ENCODE data around the gene CERS6. TPM values are rescaled to one million over a fixed set of nuclear protein-coding genes. Genes with fewer than 3 reads are reported as not detected.

CERS6 gene
- total RNA-seq, 1 experiment from 2014 or later, result 37.6 TPM

GRCh38 chr2:168604252-168604651 lies 148.2 kb downstream of the CERS6 start:
- Histone ChIP-seq H3K4me3 (no peak overlapping the region), H3K27ac (no peak overlapping the region)
- no peak for DNase-seq

GRCh38 chr2:168607992-168608391 lies 151.9 kb downstream of the CERS6 start:
- DNase-seq, result no peak
- no peak overlapping the region for H3K27ac ChIP-seq
- H3K36me3 ChIP-seq, result no peaks in the 10 kb centered on the region
- H3K4me3 ChIP-seq, result no peak overlapping the region
- H3K4me1 ChIP-seq, result no peaks in the 10 kb centered on the region
- H3K9me3 ChIP-seq (replicated peaks), result no peaks in the 10 kb centered on the region; the same call in 1 of the 2 replicates
- no peaks in the 10 kb centered on the region for H3K27me3 ChIP-seq

More at GRCh38 chr2:168604252-168604651, 148.2 kb downstream of the CERS6 start:
- Histone ChIP-seq H3K4me1 (peaks cover 8% of the 10 kb centered on the region), H3K36me3 (no peaks in the 10 kb centered on the region), H3K9me3 (replicated peaks) (no peaks in the 10 kb centered on the region; the same call in 1 of the 2 replicates), H3K27me3 (no peaks in the 10 kb centered on the region)

- Histone ChIP-seq H3K4me1 (no peaks in the 10 kb centered on the region), H3K27ac (no peak overlapping the region), H3K36me3 (no peaks in the 10 kb centered on the region), H3K9me3 (replicated peaks) (no peaks in the 10 kb centered on the region; the same call in 1 of the 2 replicates), H3K4me3 (no peak overlapping the region), H3K27me3 (no peaks in the 10 kb centered on the region)
- DNase-seq, result no peak
These were observed 152.7 kb downstream of the CERS6 start for GRCh38 chr2:168608796-168609195.

- H3K27ac ChIP-seq, result no peak overlapping the region
- H3K4me3 ChIP-seq, result no peak overlapping the region
- peaks cover 8% of the 10 kb centered on the region; the same call in 1 of the 2 replicates for H3K4me1 ChIP-seq
- no peaks in the 10 kb centered on the region for H3K36me3 ChIP-seq
- H3K9me3 ChIP-seq (replicated peaks), result no peaks in the 10 kb centered on the region; the same call in 1 of the 2 replicates
- no peaks in the 10 kb centered on the region for H3K27me3 ChIP-seq
- no peak for DNase-seq
These were observed 155.0 kb downstream of the CERS6 start for GRCh38 chr2:168611091-168611490.

GRCh38 chr2:168611896-168612650 lies 156.0 kb downstream of the CERS6 start:
- no peaks in the 10 kb centered on the region for H3K36me3 ChIP-seq
- H3K9me3 ChIP-seq (replicated peaks), result no peaks in the 10 kb centered on the region; the same call in 1 of the 2 replicates
- no peak overlapping the region for H3K27ac ChIP-seq
- no peaks in the 10 kb centered on the region for H3K27me3 ChIP-seq
- no peak for DNase-seq
- no peak overlapping the region for H3K4me3 ChIP-seq
- peaks cover 8% of the 10 kb centered on the region; the same call in 1 of the 2 replicates for H3K4me1 ChIP-seq

DNA sequence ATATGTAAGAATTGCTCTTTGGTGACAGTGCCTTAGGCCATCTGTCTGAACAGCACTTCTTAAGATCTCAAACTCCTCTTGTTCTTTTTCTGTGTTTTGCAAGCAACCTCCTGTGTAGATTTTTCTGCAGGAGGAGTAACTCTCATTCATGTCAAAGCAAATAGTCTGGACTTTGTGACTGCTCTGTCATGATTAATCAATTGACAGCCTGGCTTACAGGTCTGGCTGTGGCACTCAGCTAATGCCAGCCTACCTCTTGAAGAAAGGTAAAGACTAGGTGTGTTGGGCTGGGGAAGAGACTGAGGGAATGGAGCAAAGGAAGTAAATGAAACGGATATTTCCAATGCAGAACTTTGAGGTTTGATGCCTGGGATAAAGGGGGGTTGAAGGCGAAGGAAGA lies 156.6 kb downstream of the CERS6 start:
- H3K36me3 ChIP-seq, result no peaks in the 10 kb centered on the region
- H3K4me1 ChIP-seq, result peaks cover 8% of the 10 kb centered on the region; the same call in 1 of the 2 replicates
- H3K27ac ChIP-seq, result no peak overlapping the region
- no peak for DNase-seq
- no peaks in the 10 kb centered on the region for H3K27me3 ChIP-seq
- no peak overlapping the region for H3K4me3 ChIP-seq
- H3K9me3 ChIP-seq (replicated peaks), result no peaks in the 10 kb centered on the region; the same call in 1 of the 2 replicates

- H3K36me3 ChIP-seq, result no peaks in the 10 kb centered on the region
- no peak overlapping the region for H3K27ac ChIP-seq
- H3K9me3 ChIP-seq (replicated peaks), result no peaks in the 10 kb centered on the region
- H3K4me1 ChIP-seq, result peaks cover 8% of the 10 kb centered on the region; the same call in 1 of the 2 replicates
- no peak overlapping the region for H3K4me3 ChIP-seq
- DNase-seq, result no peak
- H3K27me3 ChIP-seq, result no peaks in the 10 kb centered on the region
These were observed 157.5 kb downstream of the CERS6 start for GRCh38 chr2:168613551-168613950.

GRCh38 chr2:168614172-168615018 lies 158.3 kb downstream of the CERS6 start:
- DNase-seq, result peak; percentile 62 to 63
- H3K27ac ChIP-seq, result peak overlapping the region; percentile 16

GRCh38 chr2:168620554-168620953 lies 164.5 kb downstream of the CERS6 start:
- Histone ChIP-seq H3K4me3 (no peak overlapping the region), H3K27ac (no peak overlapping the region), H3K9me3 (replicated peaks) (no peaks in the 10 kb centered on the region), H3K36me3 (no peaks in the 10 kb centered on the region), H3K27me3 (no peaks in the 10 kb centered on the region), H3K4me1 (no peaks in the 10 kb centered on the region)
- DNase-seq, result no peak

More at GRCh38 chr2:168614172-168615018, 158.3 kb downstream of the CERS6 start:
- Histone ChIP-seq H3K27me3 (no peaks in the 10 kb centered on the region), H3K9me3 (replicated peaks) (no peaks in the 10 kb centered on the region), H3K36me3 (no peaks in the 10 kb centered on the region), H3K4me3 (no peak overlapping the region), H3K4me1 (peaks cover 8% of the 10 kb centered on the region; the same call in 1 of the 2 replicates)

DNA sequence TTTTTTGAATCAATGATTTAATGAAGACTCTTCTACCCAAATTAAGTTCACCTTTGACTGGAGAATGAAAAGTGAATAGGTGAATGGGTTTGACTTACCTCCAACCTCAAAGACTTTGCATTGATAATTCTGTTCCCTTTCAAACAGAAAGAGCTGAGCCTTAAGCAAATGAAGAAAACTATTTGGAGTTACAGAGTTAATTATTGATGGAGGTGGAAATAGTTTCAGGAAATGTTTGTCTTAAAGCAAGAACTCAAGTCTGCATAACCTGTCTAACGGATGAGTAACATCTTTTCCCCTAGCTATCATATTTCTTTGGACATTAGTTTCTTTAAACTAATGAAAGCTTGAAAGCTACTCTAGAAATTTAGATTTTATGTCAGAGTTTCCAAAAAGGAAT lies 166.5 kb downstream of the CERS6 start:
- H3K27me3 ChIP-seq, result no peaks in the 10 kb centered on the region
- no peak overlapping the region for H3K4me3 ChIP-seq
- H3K27ac ChIP-seq, result no peak overlapping the region
- H3K9me3 ChIP-seq (replicated peaks), result no peaks in the 10 kb centered on the region
- DNase-seq, result no peak
- no peaks in the 10 kb centered on the region for H3K4me1 ChIP-seq
- H3K36me3 ChIP-seq, result no peaks in the 10 kb centered on the region

DNA sequence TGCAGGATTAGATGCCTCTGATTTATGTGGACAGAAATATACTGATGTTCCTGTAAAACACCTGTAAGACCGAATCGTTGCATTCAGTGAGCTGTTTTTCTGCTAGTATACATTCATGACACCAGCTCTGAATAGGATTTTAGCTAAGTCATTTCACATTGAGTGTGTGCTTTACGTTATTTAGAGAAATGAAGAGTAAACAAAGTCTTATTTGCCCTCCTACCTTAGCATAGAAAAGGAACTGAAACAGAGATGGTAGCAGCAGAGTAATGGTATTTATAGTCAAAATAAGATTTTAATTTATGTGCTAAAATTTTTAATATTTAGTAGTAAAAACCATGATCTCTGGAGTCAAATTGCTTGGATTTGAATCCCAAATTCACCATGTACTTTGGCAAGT lies 168.0 kb downstream of the CERS6 start:
- DNase-seq, result no peak
- Histone ChIP-seq H3K4me3 (no peak overlapping the region), H3K9me3 (replicated peaks) (no peaks in the 10 kb centered on the region), H3K27me3 (no peaks in the 10 kb centered on the region), H3K27ac (no peak overlapping the region), H3K36me3 (no peaks in the 10 kb centered on the region), H3K4me1 (no peaks in the 10 kb centered on the region)

DNA sequence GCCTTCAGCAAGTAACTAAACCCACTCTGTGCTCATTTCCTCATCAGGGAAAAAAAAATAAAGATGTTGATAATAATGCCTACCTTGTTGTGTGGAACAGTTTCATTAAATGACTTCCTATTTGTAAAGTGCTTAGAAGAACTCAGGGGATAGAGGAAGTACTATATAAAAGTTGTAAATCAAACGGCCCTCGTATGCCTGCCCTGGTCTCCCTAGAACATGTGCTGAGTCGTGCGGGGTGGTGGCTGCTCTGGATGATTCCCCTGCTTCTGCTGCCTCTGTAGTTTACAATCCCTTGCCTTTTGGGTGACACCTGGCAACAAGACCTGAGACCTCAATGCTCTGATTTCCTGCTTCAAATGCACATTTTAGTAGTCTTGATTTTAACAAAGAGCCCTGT lies 170.0 kb downstream of the CERS6 start:
- Histone ChIP-seq H3K9me3 (replicated peaks) (no peaks in the 10 kb centered on the region), H3K27me3 (no peaks in the 10 kb centered on the region), H3K4me1 (no peaks in the 10 kb centered on the region), H3K4me3 (no peak overlapping the region), H3K27ac (no peak overlapping the region), H3K36me3 (no peaks in the 10 kb centered on the region)
- no peak for DNase-seq

DNA sequence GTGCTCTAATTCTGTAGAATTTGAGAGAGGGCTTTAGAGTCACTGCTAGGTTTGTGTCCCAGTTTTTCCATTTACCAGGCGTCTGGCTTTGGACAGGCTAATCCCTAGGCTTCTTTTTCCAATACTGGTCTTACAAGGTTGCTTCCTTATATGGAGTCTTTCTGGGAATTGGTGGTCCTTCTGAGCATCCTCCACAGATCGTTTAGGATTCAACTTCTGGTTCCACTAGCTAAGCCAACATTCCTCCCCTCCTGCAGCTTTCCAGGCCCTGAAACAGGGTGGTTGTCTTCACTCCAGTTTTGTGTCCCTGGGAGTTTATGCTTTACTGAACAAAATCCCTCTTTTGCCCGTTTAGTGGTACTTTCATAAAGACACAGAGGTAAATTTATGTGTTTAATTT lies 170.6 kb downstream of the CERS6 start:
- Histone ChIP-seq H3K27ac (no peak overlapping the region), H3K27me3 (no peaks in the 10 kb centered on the region)
- DNase-seq, result no peak

GRCh38 chr2:168632709-168633121 lies 176.6 kb downstream of the CERS6 start:
- Histone ChIP-seq H3K27ac (no peak overlapping the region), H3K36me3 (no peaks in the 10 kb centered on the region), H3K9me3 (replicated peaks) (no peaks in the 10 kb centered on the region), H3K4me3 (no peak overlapping the region), H3K27me3 (no peaks in the 10 kb centered on the region), H3K4me1 (no peaks in the 10 kb centered on the region)
- no peak for DNase-seq

More for the DNA sequence above, 170.6 kb downstream of the CERS6 start:
- Histone ChIP-seq H3K4me1 (no peaks in the 10 kb centered on the region), H3K4me3 (no peak overlapping the region), H3K9me3 (replicated peaks) (no peaks in the 10 kb centered on the region), H3K36me3 (no peaks in the 10 kb centered on the region)

- Histone ChIP-seq H3K4me1 (no peaks in the 10 kb centered on the region), H3K36me3 (no peaks in the 10 kb centered on the region), H3K9me3 (replicated peaks) (no peaks in the 10 kb centered on the region), H3K4me3 (no peak overlapping the region), H3K27me3 (no peaks in the 10 kb centered on the region), H3K27ac (no peak overlapping the region)
- no peak for DNase-seq
These were observed 177.1 kb downstream of the CERS6 start for GRCh38 chr2:168633200-168633599.

Measured in SJCRH30 (cell line).